Measurements from ENCODE around the gene ISG20. TPM values are rescaled to one million over a fixed set of nuclear protein-coding genes. Genes with fewer than 3 reads are reported as not detected.

Gene ISG20
- total RNA-seq, 1 experiment from 2014 or later = 14.9 TPM

- TF ChIP-seq CTCF (IDR thresholded peaks at IDR 0.05) (no peak), TCF7L2 (IDR thresholded peaks at IDR 0.05; ENCODE audit: low read depth, low read length) (no peak), SIN3A (IDR thresholded peaks at IDR 0.05; ENCODE audit: borderline replicate concordance, insufficient read depth, low read depth, low read length) (no peak), REST (IDR thresholded peaks at IDR 0.05; ENCODE audit: insufficient read depth in 1 of 2, low read depth in 2 of 2, low read length in 1 of 2) (no peak), POLR2AphosphoS5 (IDR thresholded peaks at IDR 0.05; ENCODE audit: low read depth, low read length) (no peak)
- Histone ChIP-seq H3K4me1 (ENCODE audit: control insufficient read depth, insufficient read depth, low read length) (peaks cover 6% of the 10 kb centered on the region), H3K36me3 (ENCODE audit: control insufficient read depth, insufficient read depth, low read length) (no peaks in the 10 kb centered on the region), H3K27me3 (ENCODE audit: control insufficient read depth, insufficient read depth, low read length) (no peaks in the 10 kb centered on the region), H3K4me3 (ENCODE audit: low read depth in 2 of 2, low read length in 2 of 2) (no peak overlapping the region), H3K27ac (ENCODE audit: low read length) (no peak overlapping the region), H3K9me3 (ENCODE audit: control insufficient read depth, insufficient read depth, low read depth, low read length) (no peaks in the 10 kb centered on the region)
- ChIA-PET CTCF (no interaction called here), POLR2A (no interaction called here)
- intact Hi-C loops (cut with micrococcal nuclease; ENCODE audit: unreplicated experiment) (no loop called here), in situ Hi-C loops (cut with HindIII; ENCODE audit: low pct_unique_long_range_greater_than_20kb, low sequenced_read_pairs) (no loop called here)
- BruUV-seq (replicated peaks) = no TSS peak
- no peak for DNase-seq (ENCODE audit: low read depth, low spot score)
- no peak for ATAC-seq
Measured at GRCh38 chr15:88651136-88651732, 12.4 kb downstream of the ISG20 start.

GRCh38 chr15:88651971-88652370, 13.2 kb downstream of the ISG20 start:
- TF ChIP-seq CTCF (IDR thresholded peaks at IDR 0.05) (no peak), SIN3A (IDR thresholded peaks at IDR 0.05; ENCODE audit: borderline replicate concordance, insufficient read depth, low read depth, low read length) (no peak), POLR2AphosphoS5 (IDR thresholded peaks at IDR 0.05; ENCODE audit: low read depth, low read length) (no peak), TCF7L2 (IDR thresholded peaks at IDR 0.05; ENCODE audit: low read depth, low read length) (no peak), REST (IDR thresholded peaks at IDR 0.05; ENCODE audit: insufficient read depth in 1 of 2, low read depth in 2 of 2, low read length in 1 of 2) (no peak)
- in situ Hi-C loops (cut with HindIII; ENCODE audit: low pct_unique_long_range_greater_than_20kb, low sequenced_read_pairs) = no loop called here
- CTCF ChIA-PET = no interaction called here

More at GRCh38 chr15:88651971-88652370, 13.2 kb downstream of the ISG20 start:
- no peak for DNase-seq (ENCODE audit: low read depth, low spot score)
- Histone ChIP-seq H3K4me1 (ENCODE audit: control insufficient read depth, insufficient read depth, low read length) (peaks cover 6% of the 10 kb centered on the region), H3K27ac (ENCODE audit: low read length) (no peak overlapping the region), H3K27me3 (ENCODE audit: control insufficient read depth, insufficient read depth, low read length) (no peaks in the 10 kb centered on the region), H3K9me3 (ENCODE audit: control insufficient read depth, insufficient read depth, low read depth, low read length) (no peaks in the 10 kb centered on the region), H3K36me3 (ENCODE audit: control insufficient read depth, insufficient read depth, low read length) (no peaks in the 10 kb centered on the region), H3K4me3 (ENCODE audit: low read depth in 2 of 2, low read length in 2 of 2) (no peak overlapping the region)
- POLR2A ChIA-PET = no interaction called here
- intact Hi-C loops (cut with micrococcal nuclease; ENCODE audit: unreplicated experiment) = no loop called here
- no TSS peak for BruUV-seq (replicated peaks)
- no peak for ATAC-seq
